ENCODE results near the gene ZNF76. TPM values are rescaled to one million over a fixed set of nuclear protein-coding genes. Genes with fewer than 3 reads are reported as not detected.

ZNF76 gene
- 17.9 and 22.0 TPM in 2 replicates for total RNA-seq

DNA sequence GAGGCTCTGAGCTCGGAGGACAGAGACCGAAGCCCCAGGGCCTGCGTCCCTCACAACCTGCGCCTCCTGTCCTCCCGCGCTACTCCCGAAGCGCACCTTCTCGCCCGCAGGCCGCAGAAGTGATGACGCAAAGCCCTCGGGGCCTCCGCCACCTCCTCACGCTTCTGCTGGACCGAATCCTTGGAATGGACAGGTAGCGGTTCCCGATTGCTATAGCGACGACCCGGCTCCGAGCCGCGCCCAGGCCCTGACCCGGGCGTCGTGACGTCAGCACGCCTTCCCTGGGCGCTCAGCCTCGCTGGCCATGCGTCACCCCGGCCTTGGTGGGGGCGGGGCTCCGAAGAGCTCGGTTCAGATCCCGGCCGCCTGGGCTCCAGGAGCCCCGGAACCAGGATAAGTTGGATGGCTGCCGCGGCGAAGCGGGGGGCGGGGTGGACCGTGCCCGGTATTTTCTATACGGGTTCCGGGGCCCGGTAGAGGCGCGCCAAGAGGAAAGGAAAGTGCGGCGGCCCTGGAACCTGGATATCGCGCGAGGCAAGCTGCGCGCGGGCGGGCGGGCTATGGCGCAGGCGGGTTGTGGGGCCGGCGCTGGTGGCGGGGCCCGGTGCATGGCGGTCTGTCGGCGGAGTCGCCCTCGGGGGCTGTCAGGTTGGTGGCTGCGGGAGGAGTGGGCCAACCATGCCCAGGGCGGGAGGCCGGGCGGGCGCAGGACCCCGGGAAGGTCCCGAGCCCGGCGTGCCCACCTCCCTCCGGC is at the start of gene ZNF76:
Gene ZNF76, plus strand, starts transcription at position 542 of the 754 bp plus-strand sequence. CDS start 21,417 bp downstream, outside the sequence.

DNA sequence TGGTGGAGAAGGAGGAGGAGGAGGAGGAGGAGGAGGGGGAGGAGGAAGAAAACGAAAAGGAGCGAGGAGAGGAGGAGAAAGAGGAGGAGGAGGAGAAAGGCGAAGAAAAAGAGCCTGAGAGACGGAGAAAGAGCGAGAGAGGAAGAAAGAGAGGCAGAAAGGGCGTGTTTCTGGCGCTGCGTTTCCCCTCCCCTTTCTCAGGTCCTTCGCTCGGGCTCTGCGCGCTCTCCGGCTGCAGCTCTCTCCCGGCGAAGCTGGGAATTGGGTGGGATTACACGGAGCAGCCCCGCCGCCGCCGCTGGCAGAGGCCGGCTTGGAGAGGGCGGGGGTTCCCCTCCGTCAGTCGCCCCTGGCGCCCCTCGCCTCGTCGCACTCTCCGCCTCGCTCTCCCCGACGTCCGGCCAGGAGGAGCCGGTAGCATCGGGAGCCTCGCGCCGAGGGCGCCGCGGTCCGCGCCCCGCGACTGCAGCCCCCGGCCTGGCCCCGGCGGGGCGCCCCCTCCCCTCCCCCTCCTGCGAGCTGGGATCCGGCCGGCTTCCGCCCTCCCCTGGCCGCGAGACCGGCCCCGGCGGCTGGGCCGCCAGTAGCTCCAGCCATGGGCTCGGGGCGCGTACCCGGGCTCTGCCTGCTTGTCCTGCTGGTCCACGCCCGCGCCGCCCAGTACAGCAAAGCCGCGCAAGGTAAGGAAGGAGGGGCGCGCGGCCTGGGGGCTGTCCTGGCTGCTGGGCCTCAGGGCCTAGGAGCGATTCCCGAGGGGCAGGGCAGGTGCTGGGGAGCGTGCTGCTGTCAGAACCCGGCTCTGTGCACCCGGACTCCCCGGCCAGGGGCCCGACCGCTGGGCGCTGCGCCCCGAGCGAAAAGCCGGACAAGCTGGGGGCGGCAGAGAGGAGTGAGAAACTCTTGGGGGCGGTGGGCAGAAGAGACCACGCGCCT is 45.4 kb upstream of the ZNF76 start, which contains the start of gene SCUBE3:
Gene SCUBE3, plus strand, starts transcription at position 133 of the 933 bp plus-strand sequence. Its CDS starts 463 bp downstream, at position 596.

DNA sequence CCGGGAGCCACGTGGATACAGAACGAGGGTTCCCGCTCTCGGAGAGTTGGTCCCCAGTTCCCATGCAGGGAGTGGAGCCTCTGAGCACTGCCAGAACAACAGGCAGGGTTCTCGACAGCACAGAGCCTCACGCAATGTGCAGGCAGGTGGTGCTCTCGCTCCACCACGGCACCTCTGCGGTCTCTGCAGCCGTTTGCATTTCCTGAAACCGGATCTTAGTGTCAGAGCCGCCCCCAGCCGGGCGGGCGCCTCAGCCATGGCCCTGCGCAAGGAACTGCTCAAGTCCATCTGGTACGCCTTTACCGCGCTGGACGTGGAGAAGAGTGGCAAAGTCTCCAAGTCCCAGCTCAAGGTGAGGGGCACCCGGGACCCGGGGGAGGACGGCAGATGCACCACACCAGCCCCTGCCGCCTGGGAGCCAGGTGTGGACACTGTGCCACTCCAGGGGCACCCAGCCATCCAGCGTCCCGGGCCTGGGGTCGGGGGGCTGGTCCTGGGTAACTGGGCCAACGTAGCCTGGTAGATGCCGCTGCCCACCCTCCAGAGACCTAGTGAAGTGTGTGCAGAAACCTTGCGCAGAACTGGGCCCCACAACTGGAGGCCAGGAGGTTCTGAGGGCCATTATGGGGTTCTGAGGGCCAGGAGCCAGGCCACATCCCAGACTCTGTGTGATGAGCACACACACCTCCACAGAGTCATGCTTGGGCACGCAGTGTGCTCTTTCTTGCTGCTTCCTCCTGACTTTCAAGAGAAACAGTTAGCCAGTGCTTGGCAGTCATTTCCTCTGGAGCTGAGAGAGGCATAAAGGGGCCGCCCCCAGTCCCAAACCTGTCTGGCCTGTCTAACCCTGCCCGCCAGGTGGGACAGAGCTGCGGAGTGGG is 38.3 kb downstream of the ZNF76 start, which contains the start of gene DEF6:
Gene DEF6, plus strand, starts transcription at position 218 of the 881 bp plus-strand sequence. Its CDS starts 39 bp downstream, at position 257.

DNA sequence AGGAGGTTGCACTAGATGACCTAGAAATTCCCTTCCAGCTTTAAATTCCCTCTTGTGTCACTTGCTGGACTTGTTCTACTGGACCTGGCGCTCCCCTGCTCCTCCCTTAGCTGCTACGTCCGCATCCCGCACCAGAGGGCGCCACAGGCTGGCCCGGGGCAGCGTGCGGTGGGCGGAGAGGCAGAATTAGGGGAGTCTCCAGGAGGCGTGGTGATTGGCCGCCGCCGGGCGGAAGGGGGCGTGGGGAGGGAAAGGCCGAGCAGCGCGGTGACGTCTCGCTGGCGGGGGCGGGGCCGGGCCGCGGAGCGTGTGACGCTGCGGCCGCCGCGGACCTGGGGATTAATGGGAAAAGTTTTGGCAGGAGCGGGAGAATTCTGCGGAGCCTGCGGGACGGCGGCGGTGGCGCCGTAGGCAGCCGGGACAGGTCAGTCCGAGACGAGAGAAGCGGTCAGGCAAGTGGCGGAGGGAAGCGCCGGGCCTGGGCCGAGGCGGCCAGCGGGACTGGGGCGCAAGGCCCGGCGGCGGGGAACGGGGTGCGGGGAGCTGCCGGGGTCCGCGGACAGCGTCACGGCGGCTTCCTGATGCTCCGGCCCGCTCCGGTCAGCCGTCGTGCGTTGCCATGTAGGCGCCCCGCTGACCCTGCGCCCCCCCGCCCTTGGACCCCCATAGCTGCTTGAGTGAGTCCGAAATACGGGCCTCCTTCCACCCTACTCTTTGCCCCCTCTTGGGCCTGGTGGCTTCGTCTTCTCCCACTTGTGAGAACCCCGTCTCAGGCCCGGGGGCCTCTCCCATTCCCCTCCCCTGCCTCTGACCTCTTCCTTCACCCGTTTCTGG is 82.9 kb downstream of the ZNF76 start, which contains the start of gene PPARD:
Gene PPARD, plus strand, starts transcription at position 301 of the 834 bp plus-strand sequence. CDS start 68,530 bp downstream, outside the sequence.

Other genes starting within 250 kb of the ZNF76 start
- 0.25 and 0.66 TPM in 2 replicates for gene TCP11, start 118.4 kb upstream of the ZNF76 start, total RNA-seq
- 21.1 and 58.5 TPM in 2 replicates for gene SCUBE3, start 45.8 kb upstream of the ZNF76 start, total RNA-seq
- gene DEF6, start 38.1 kb downstream of the ZNF76 start, total RNA-seq: 0.87 and 0.89 TPM in 2 replicates
- 10.4 and 15.5 TPM in 2 replicates for gene PPARD, start 82.8 kb downstream of the ZNF76 start, total RNA-seq
- gene FANCE, start 192.6 kb downstream of the ZNF76 start, total RNA-seq: 10.4 and 13.5 TPM in 2 replicates
- gene RPL10A, start 208.7 kb downstream of the ZNF76 start, total RNA-seq: 1,320 and 1,664 TPM in 2 replicates
- 12.5 and 14.2 TPM in 2 replicates for gene TEAD3, start 237.3 kb downstream of the ZNF76 start, total RNA-seq